ENCODE data around the gene NELFB.
"Not testable (repeated sequence)": the region's sequence is repeated elsewhere in the genome, so short reads cannot be mapped to it uniquely, and the experiment has no call there.

The NELFB gene

DNA sequence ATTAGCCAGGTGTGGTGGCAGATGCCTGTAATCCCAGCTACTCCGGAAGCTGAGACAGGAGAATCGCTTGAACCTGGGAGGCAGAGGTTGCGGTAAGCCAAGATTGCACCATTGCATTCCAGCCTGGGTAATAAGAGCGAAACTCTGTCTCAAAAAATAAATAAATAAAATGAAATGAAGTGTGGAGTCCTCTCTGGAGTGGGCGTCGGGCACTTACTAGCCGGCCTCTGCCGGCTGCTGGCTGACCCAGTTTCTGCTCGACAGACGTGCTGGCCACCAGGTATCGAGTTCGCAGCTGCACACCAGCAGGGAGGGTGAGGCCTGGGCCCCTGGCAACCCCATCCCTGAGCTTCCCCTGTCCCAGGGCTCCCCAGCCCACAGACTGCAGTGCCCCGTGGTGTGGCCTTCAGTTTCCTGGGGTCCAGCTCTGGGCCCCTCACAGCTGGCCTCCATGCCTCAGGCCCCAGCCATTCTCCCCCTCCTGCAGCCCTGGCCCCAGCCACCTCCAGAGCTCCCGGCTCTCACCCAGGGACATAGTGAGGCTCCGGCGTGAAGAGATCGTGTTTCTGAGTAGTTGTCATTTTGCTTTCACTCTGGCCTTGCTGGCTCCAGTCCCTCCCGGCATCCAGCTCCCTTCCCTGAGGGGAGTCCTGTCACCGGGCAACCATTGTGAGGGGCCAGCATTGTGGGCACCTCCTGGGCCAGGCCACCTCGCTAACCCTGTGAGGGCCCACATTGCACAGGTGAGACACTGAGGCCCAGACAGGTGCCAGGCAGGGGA is 7.8 kb upstream of the NELFB start:
- no peak for DNase-seq (ENCODE audit: low spot score)

DNA sequence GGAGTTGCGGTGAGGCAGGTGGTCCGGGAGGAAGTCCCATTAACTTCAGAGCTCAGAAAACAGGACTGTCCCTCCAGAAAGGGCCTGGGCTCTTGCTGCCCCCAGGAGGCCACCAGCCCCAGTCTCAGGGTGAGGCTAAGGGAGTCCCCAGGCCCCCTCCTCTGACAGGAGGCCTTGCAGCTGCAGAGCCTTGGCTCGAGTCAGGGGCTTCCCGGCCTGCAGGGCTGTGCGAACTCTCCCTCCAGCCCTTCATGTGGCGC is 7.3 kb upstream of the NELFB start:
- DNase-seq (ENCODE audit: low spot score), result no peak

DNA sequence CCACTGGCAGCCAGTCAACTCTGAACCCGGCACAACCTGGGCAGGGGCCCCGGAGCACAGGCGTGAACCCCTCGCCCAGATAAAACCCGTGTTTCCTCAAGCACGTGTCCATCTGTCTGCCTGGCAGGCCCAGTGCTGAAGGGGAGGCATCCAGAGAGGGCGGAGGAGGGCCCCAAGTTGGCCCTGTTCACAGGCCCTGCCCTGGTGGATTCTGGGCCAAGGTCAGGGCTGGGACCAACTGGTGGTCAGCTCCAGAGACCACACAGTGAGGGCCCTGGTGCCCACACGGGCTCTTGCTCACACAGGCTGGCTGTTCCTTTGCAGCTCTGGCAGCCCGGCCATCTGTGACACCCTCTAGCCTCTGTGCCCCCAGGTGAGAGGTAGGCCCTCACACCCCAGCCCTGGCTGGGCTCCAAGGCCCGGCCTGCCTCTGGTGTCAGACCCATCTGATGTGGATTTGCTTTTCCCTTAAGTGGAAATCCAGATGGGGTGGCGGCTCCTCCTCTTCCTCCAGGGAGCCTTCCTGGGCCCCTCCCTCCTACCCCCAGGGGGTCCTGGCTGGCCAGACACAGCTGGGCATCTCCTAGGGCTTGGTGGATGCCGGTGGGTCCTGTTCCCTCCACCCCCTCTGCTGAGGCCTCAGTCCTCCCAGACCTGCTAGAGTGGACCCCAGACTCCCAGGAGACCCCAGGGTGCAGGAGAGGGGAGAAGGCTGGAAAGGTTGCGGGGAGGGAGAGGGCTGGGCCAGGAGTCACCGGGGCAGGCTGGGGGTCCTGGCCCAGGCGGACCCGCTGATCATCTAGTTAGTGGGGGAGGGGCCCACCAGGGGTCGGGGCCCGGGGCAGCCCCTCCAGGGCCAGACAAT is 4.6 kb upstream of the NELFB start:
- no peak for DNase-seq (ENCODE audit: low spot score)

DNA sequence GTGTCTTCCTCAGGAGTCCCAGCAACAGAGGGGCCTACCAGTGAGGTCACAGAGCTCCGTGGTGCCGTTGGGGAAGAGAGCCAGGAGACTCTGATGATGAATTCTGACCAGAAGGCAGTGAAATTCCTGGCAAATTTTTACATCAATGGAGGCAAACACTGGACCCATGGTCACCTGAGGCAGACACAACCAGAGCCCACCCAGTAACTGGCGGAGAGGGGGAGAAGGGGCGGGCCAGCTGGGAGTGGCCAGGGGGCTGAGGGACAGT is 4.0 kb upstream of the NELFB start, which contains the start of gene STPG3:
TSS of gene STPG3 (plus strand) at position 93 of the 268 bp plus-strand sequence. CDS start at position 94, 1 bp downstream.
- no peak for DNase-seq (ENCODE audit: low spot score)

DNA sequence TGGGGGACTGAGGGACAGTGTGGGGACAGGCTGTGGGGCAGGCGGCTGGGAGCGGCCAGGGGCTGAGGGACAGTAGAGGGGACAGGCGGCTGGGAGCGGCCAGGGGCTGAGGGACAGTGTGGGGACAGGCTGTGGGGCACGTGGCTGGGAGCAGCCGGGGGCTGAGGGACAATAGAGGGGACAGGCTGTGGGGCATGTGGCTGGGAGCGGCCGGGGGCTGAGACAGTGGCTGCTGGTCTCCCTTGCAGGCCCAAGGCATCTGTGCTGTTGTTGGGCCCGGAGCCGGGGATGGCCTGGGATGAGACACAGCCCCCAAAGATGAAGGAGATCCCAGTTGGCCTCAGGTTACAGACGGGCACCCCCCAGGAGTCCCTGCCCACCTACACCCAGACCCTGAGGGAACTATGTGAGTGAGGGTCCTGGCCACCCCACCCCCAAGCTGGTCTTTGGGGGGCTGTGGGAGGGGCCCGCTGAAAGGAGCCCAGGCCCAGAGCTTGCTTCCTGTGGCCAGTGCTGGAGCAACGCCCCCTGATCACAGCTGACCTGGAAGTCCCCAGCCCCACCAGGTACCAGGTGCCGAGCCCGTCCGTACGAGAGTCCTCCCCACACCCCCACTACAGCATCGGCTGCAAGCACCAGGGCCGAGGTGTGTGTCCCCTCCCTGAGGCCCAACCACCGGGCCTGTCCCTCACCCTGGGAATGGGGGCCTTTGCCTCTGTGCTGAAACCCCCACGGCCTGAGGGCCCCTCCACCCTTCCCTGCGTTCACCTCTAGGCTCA is 3.4 kb upstream of the NELFB start:
- no peak for DNase-seq (ENCODE audit: low spot score)

DNA sequence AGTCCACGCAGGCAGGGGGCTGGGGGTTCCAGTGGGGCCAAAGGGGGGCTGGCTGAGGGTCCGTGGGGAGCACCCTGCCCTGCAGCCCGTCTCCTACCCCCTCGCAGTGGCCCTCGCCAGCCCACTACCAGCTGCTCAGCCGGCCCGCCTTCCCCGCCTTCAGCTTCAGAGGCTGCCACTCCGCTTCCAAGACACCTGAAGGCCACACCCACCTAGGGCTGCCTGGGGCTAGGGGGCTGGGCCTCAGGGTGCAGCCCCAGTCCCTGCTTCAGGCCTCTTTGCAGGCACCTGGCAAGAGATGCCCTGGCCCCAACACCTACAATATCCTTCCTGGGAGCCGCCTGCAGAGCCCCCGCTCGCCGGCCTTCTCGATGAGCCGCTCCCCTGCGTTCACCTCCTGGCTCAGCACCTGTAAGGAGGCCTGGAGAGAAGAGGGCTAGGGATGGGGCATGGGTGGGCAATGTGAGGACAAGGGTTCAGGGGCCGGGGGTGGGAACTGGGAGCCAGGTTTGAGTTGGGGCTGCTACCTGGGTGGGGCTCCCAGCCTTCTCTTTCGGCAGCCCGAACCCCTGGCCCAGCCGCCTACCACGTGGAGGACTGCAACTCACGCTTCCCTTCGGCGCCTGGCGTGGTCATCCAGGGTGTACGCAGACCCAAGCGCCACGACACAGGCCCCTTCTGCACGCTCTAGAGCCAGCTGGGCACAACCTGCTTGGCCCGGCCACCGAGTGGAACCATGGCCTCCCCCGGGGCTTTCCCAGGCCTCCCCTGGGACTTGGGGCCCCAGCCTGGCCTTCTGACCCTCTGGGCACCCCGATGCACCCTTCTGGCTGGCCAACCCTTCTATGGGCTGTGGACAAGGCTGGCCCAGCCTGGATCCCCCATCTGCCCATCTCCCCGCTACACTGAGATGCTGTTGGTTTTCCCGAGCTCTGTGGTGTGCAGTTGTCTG is 2.3 kb upstream of the NELFB start:
- no peak for DNase-seq (ENCODE audit: low spot score)

DNA sequence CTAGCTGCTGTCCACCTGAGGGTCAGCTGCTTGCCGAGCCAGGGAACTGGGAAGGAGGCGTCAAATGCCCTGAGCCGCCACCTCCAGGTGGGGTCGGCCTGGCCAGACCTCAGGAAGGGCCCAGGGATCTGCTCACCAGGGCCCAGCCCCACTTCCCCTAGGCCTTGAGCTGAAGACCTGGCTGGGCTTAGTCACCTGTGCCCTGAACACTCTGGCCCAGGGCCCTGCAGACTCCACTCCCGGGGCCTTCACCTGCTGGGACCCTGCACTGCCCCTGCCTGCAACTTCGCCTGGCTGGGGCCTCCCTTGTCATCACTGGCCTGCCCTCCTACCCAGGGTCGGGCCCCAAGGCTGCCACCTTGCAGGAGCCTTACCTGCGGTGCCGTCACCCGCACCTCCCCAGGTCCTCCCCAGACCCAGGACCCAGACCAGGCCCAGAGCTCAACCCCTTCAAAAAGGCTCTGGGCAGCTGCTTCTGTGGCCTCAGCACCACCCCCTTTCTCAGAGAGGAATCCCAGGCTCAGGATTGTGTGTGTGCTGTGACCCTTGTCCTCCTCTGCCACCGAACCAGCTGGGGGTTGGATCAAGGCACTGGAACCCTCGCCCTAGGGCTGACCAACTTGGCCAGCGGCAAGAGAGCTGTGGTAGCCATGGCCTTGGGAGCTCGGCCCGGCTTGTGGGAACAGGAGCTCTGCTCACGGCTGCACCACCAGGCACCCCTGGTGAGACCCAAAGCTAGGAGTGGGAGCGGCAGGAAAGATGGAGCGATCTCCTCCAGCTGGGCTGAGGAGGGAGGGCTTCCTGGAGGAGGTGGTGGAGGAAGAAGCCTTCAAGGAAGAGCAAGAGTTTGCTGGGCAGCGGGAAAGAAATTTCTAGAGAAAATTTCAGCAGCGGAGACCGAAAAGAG is 1.2 kb upstream of the NELFB start:
- no peak for DNase-seq (ENCODE audit: low spot score)

DNA sequence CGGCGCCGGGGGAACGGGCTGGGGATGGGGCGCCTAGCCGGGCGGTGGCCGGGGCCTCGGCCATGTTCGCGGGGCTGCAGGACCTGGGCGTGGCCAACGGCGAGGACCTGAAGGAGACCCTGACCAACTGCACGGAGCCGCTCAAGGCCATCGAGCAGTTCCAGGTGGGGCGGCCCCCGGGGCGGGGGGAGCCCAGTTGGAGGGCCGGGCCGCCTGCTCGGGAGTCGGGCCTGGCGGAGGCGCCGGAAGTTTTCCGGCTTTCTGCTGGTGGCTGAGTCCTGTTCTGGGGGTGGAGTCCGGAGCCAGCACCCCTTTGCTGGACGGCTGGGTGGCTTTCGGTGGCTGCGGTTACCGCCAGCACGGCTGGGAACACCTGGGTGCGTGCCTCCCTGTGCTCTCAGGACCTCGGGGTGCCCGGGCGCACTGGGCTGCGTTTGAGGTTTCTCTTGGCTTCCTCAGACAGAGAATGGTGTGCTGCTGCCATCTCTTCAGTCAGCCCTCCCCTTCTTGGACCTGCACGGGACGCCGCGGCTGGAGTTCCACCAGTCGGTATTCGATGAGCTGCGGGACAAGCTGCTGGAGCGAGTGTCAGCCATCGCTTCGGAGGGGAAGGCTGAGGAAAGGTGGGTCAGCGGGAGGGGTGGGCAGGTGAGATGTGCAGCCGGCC is 454 bp downstream of the NELFB start:
- DNase-seq (ENCODE audit: low spot score), result no peak

DNA sequence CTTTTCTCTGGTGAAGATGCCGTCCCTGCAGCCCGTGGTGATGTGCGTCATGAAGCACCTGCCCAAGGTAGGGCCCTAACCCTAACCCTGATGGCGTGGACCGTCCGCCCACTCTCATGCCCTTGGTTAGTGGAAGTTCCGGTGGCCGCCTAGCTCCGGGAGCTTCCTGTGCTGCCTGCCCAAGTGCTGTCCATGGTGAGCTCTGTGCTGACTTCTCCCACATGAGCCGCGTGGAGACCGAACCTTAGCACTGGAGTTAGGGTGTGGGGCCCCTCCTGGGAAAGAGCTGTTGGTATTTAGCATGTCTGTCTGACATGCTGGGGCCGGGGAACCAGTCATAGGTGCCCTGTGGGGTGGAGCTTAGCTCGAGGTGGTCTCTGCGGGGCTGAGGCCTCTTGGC is 1.2 kb downstream of the NELFB start:
- DNase-seq (ENCODE audit: low spot score), result no peak

DNA sequence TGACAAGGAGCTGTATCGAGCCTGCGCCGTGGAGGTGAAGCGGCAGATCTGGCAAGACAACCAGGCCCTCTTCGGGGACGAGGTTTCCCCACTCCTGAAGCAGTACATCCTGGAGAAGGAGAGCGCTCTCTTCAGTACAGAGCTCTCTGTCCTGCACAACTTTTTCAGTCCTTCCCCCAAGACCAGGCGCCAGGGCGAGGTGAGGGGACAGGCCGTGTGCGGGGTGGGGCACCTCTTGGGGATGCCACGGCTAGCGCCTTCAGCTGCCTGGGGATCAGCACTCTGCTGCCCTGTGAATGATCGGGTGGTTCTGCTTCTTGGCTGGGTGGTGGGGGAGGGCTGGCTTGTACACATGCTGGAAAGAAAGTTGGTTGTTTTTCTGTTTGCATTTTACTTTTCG is 1.7 kb downstream of the NELFB start:
- no peak for DNase-seq (ENCODE audit: low spot score)

DNA sequence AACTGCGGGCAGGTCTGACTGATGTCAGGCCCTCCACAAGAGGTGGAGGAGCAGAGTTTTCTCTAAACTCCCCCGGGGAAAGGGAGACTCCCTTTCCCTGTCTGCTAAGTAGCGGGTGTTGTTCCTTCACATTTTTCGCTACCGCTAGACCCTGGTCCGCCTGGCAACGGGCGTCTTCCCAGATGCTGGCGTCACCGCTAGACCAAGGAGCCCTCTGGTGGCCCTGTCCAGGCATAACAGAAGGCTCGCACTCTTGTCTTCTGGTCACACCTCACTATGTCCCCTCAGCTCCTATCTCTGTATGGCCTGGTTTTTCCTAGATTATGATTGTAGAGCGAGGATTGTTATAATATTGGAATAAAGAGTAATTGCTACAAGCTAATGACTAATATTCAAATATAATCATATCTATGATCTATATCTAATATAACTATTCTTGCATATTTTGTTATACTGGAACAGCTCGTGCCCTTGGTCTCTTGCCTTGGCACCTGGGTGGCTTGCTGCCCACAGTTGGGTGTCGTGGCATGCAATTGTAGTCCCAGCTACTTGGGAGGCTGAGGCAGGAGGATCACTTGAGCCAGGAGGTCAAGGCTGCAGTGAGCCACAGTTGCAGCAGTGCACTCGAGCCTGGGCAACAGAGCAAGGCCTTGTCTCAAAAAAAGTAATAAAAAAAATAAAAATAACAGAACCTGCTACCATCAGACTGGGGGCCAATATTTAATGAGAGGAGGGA is 7.2 kb downstream of the NELFB start:
- not testable (repeated sequence) for DNase-seq (ENCODE audit: low spot score)

DNA sequence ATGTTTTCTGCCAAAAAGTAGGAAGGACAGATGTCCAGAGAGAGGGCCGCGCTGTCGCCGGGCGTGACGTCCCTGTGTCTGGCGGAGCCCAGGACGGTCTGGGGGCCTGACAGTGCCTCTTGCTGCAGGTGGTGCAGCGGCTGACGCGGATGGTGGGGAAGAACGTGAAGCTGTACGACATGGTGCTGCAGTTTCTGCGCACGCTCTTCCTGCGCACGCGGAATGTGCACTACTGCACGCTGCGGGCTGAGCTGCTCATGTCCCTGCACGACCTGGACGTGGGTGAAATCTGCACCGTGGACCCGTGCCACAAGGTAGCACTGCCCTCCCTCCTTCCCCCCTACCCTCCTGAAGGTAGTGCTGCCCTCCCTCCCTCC is 7.8 kb downstream of the NELFB start:
- DNase-seq (ENCODE audit: low spot score), result no peak

DNA sequence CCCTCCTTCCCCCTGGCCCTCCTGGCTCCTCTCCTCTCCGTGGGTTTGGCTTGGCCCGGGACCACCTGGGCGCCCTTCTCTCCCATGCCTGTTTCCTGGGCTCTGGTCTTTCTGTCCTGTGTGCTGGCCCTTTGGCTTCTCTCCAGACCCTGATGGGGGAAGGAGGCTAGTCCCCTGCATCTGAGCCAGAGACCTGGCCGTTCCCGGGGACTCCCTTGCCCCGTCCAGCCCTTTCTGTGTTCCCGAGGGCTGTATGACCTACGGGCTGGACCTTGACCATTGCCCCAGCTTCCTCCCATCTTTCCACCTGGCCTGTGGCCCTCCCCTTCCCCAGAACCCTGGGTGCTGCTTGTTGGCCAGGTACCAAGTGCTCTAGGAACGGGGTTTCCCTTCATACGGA is 8.4 kb downstream of the NELFB start:
- DNase-seq (ENCODE audit: low spot score), result no peak

DNA sequence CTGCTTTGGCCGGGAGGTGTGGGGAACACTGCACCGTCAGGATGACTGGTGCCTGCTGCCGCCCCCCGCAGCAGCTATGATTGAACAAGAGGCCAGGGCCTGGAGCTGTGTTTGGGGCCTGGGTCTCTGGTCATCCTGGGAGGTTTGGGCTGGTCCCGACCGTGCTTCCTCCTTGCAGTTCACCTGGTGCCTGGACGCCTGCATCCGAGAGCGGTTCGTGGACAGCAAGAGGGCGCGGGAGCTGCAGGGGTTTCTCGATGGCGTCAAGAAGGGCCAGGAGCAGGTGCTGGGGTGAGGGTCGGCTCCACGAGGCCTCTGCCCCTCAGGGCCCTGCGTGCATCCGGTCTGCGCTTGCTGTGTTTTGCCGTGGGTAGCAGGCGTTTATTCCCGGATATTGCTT is 8.9 kb downstream of the NELFB start:
- no peak for DNase-seq (ENCODE audit: low spot score)

DNA sequence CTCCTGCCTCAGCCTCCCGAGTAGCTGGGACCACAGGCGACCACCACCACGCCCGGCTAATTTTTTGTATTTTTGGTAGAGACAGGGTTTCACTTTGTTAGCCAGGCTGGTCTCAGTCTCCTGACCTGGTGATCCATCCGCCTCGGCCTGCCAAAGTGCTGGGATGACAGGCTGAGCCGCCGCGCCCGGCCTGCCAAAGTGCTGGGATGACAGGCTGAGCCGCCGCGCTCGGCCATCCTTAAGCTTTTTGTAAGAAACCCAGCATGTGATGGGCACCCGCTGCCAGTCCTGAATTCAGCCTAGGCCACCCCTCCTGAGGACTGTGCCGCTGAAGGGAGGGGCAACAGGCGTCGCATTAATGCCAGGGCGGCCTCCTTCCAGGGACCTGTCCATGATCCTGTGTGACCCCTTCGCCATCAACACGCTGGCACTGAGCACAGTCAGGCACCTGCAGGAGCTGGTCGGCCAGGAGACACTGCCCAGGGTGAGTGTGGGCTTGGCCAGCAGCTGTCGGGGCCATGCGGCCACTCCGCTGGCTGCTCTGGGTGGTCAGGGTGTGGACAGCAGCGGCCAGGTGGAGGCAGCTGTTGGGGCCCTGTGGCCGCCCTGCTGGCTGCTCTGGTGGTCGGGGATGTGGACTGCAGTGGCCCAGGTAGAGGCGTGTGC is 10.5 kb downstream of the NELFB start:
- no peak for DNase-seq (ENCODE audit: low spot score)

DNA sequence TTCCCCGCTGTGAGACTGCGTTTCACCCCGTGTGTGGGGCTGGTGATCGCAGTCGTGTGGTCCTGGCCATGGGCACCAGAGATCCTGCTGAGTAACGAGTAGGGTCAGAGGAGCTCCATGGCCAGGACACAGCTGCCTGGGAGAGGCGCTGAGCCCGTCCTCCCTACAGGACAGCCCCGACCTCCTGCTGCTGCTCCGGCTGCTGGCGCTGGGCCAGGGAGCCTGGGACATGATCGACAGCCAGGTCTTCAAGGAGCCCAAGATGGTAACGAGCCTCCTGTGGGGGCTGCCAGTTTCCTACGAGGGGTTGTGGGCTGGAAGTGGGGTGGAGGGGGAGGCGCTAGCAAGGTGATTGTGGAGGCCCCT is 11.0 kb downstream of the NELFB start:
- no peak for DNase-seq (ENCODE audit: low spot score)

DNA sequence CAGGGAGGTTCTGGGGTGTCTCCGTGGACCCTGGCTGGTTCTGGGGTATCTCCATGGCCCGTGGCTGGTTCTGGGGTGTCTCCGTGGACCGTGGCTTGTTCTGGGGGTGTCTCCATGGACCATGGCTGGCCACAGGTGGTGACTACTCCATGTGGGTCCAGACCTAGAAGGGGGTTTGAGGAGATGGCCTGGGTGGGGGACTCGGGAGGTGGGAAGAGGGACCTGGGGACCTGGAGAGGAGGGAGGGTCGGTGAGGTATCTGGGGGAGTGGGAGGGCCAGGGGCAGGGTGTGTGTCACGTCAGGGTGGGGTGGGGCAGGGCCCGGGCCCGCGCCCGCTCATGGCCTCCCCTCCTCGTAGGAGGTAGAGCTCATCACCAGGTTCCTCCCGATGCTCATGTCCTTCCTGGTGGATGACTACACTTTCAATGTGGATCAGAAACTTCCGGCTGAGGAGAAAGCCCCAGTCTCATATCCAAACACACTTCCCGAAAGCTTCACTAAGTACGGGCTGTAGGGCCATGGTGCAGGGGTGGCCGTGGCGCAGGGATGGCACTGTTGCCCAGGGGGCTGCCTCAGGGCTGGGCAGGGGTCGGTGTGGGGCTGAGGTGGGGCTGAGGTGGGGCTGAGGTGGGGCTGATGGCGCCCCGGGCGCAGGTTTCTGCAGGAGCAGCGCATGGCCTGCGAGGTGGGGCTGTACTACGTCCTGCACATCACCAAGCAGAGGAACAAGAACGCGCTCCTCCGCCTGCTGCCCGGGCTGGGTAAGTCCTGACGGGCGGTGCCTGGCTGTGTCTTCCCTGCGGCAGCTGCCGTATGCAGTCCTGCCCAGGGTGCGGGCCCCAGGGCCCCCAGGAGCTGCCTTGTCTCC is 11.7 kb downstream of the NELFB start:
- DNase-seq (ENCODE audit: low spot score), result no peak

DNA sequence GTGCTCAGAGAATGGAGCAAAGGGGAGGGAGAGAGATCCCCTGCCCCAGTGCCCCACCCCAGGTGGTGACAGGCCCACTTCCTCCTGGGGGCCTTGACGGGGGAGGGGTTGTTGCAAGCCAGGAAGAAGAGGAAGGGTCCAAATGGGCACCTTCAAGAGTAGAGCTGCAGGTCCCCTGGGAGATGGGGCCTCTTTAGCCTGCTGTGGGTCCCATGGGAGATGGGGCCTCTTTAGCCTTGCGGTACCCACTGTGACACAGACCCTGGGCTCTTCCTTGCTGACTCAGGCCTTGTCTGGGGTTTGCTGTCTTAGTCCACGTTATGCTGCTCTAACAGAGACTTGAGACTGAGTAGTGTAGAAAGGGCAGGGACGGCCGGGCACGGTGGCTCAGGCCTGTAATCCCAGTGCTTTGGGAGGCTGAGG is 12.8 kb downstream of the NELFB start:
- DNase-seq (ENCODE audit: low spot score), result no peak

All from D341Med (cell line).